ENCODE measurements around the gene PLCD3. TPM values are rescaled to one million over a fixed set of nuclear protein-coding genes. Genes with fewer than 3 reads are reported as not detected.
A peak's percentile ranks its signal among the peaks of the same experiment; 100 is the strongest.

PLCD3 gene
- total and polyA plus RNA-seq, 2 of the 13 experiments (the other 11 are each of a cell fraction or from before 2014, with no cell fraction given), result 11.3 to 39.1 TPM

GRCh38 chr17:45171338-45172231 lies 39.3 kb upstream of the PLCD3 start (continued):
- peak; percentile 37; the same call in 1 of the 2 replicates for TF ChIP-seq TAF1 (CRISPR knock-in tag; IDR thresholded peaks at IDR 0.05)
- TF ChIP-seq ZNF841 (CRISPR knock-in tag; IDR thresholded peaks at IDR 0.05; ENCODE audit: borderline replicate concordance), result no peak
- TF ChIP-seq REPIN1 (CRISPR knock-in tag; IDR thresholded peaks at IDR 0.05; ENCODE audit: borderline replicate concordance, low read depth), result peak; percentile 59; the same call in 1 of the 2 replicates
- no peak for TF ChIP-seq SMARCC2 (IDR thresholded peaks at IDR 0.05)
- no peak for TF ChIP-seq PAX8 (CRISPR knock-in tag; IDR thresholded peaks at IDR 0.05; ENCODE audit: borderline replicate concordance)
- TF ChIP-seq THYN1 (CRISPR knock-in tag; IDR thresholded peaks at IDR 0.05; ENCODE audit: borderline replicate concordance, low read depth), result no peak
- no peak for TF ChIP-seq EED (CRISPR knock-in tag; IDR thresholded peaks at IDR 0.05)
- no peak for TF ChIP-seq ZNF569 (CRISPR knock-in tag; IDR thresholded peaks at IDR 0.05; ENCODE audit: borderline replicate concordance)
- peak; percentile 14; the same call in 1 of the 2 replicates for TF ChIP-seq FUBP1 (CRISPR knock-in tag; IDR thresholded peaks at IDR 0.05; ENCODE audit: borderline replicate concordance)
- TF ChIP-seq RERE (CRISPR knock-in tag; IDR thresholded peaks at IDR 0.05; ENCODE audit: low read depth), result peak; percentile 42; the same call in 1 of the 2 replicates
- TF ChIP-seq TCF7 (IDR thresholded peaks at IDR 0.05; ENCODE audit: low read depth), result peak; percentile 39; the same call in 1 of the 2 replicates
- no peak for TF ChIP-seq ATF1 (CRISPR knock-in tag; IDR thresholded peaks at IDR 0.05)
- no peak for TF ChIP-seq ZNF552 (CRISPR knock-in tag; IDR thresholded peaks at IDR 0.05; ENCODE audit: borderline replicate concordance)
- TF ChIP-seq EP300 (IDR thresholded peaks at IDR 0.05; ENCODE audit: low read depth in 2 of 2, low read length in 2 of 2), result peak in 1 of 2 experiments; percentile 92; a peak in 3 of 4 replicates
- TF ChIP-seq EP300 (CRISPR knock-in tag; IDR thresholded peaks at IDR 0.05; ENCODE audit: borderline replicate concordance), result peak; percentile 91
- no peak for TF ChIP-seq ZNF674 (CRISPR knock-in tag; IDR thresholded peaks at IDR 0.05; ENCODE audit: low read depth)
- no peak for TF ChIP-seq ZNF577 (CRISPR knock-in tag; IDR thresholded peaks at IDR 0.05; ENCODE audit: borderline replicate concordance, low read depth)
- TF ChIP-seq SAP130 (CRISPR knock-in tag; IDR thresholded peaks at IDR 0.05; ENCODE audit: low read depth), result peak; percentile 76
- TF ChIP-seq, protein P1, sequence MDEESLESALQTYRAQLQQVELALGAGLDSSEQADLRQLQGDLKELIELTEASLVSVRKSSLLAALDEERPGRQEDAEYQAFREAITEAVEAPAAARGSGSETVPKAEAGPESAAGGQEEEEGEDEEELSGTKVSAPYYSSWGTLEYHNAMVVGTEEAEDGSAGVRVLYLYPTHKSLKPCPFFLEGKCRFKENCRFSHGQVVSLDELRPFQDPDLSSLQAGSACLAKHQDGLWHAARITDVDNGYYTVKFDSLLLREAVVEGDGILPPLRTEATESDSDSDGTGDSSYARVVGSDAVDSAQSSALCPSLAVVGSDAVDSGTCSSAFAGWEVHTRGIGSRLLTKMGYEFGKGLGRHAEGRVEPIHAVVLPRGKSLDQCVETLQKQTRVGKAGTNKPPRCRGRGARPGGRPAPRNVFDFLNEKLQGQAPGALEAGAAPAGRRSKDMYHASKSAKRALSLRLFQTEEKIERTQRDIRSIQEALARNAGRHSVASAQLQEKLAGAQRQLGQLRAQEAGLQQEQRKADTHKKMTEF (CRISPR knock-in tag; IDR thresholded peaks at IDR 0.05), result peak; percentile 69
- no peak; the same call in 1 of the 2 replicates for TF ChIP-seq ZBTB1 (CRISPR knock-in tag; IDR thresholded peaks at IDR 0.05; ENCODE audit: borderline replicate concordance)
